A549 (cell line): Measurements from ENCODE around the gene PADI2. TPM values are rescaled to one million over a fixed set of nuclear protein-coding genes. Genes with fewer than 3 reads are reported as not detected.

Experiments
- ATAC-seq, 2 experiments: fragments of 200-7000 bp in 1 of 2; fragments of >200 bp in 1 of 2; cut with Nextera tagmentation in 1 of 2; cut with Tn5 transposase in 1 of 2; 3 replicates each; pipeline versions ENCODE4 v1.8.0 to v1.9.1; 2018 to 2020; ENCODE audit warnings: mild to moderate bottlenecking in 1 of 2, moderate library complexity in 1 of 2
- CTCF ChIA-PET: fragments of 300-600 bp; sonication (Branson Sonifier 250); formaldehyde crosslinking; extraction: SDS; loops from one replicate; lab custom pipeline; 2021; ENCODE audit warnings: antibody characterized with exemption, inconsistent platforms; lab: Yijun Ruan, JAX
- POLR2A ChIA-PET: fragments of 350-600 bp; formaldehyde crosslinking; extraction: SDS; loops from one replicate; lab custom pipeline; 2021; ENCODE audit warnings: antibody characterized with exemption, inconsistent platforms; lab: Yijun Ruan, JAX
- DNase-seq, 2 experiments: peaks; one replicate each; pipeline versions ENCODE4 v3.0.0 to v3.0.0-alpha.2; 2011 to 2016; ENCODE audit warnings: low read depth in 1 of 2, low spot score in 1 of 2
- FAIRE-seq: peaks from 2 replicates; lab custom pipeline; 2011; peaks lifted over from hg19 to GRCh38; lab: Jason Lieb, UNC
- H3K27ac ChIP-seq, 2 experiments: fragments of >200 bp; sonication (Bioruptor Twin); formaldehyde crosslinking; 3 replicates each; pipeline ENCODE4 v1.5.1; 2016 to 2017
- H3K4me1 ChIP-seq: fragments of >200 bp; sonication (Bioruptor Twin); formaldehyde crosslinking; 3 replicates; pipeline ENCODE4 v1.6.1; 2016
- H3K4me2 ChIP-seq: fragments of >200 bp; sonication (Bioruptor Twin); formaldehyde crosslinking; 3 replicates; pipeline ENCODE4 v1.6.1; 2016
- H3K4me3 ChIP-seq: fragments of >200 bp; sonication (Bioruptor Twin); formaldehyde crosslinking; 3 replicates; pipeline ENCODE4 v1.5.1; 2016
- H3K9me3 ChIP-seq: fragments of >200 bp; sonication (Bioruptor Twin); formaldehyde crosslinking; 3 replicates; pipeline ENCODE4 v1.6.1; 2016
- ATOH8 ChIP-seq: fragments of 250-450 bp; sonication (Bioruptor Pico); IDR thresholded peaks from 2 replicates; pipeline ENCODE4 v1.5.0; 2020; ENCODE audit warnings: low read depth, mild to moderate bottlenecking, moderate library complexity
- BCL3 ChIP-seq: fragments of >200 bp; sonication (Bioruptor Twin); formaldehyde crosslinking; IDR thresholded peaks from 3 replicates; pipeline ENCODE4 v1.6.1; 2016
- CTCF ChIP-seq: fragments of >200 bp; sonication (Bioruptor Twin); formaldehyde crosslinking; IDR thresholded peaks from 3 replicates; pipeline ENCODE4 v1.5.1; 2016
- EP300 ChIP-seq, 2 experiments: fragments of >200 bp; sonication (Bioruptor Twin); formaldehyde crosslinking; IDR thresholded peaks; 2 replicates in 1 of 2; 3 replicates in 1 of 2; pipeline ENCODE4 v1.6.1; 2016 to 2017
- ESRRA ChIP-seq: fragments of 150-350 bp; IDR thresholded peaks from 2 replicates; pipeline ENCODE4 v1.6.1; 2014; ENCODE audit warnings: mild to moderate bottlenecking, low read length, borderline replicate concordance
- FOSB ChIP-seq: fragments of 250-450 bp; sonication (Bioruptor Pico); IDR thresholded peaks from 2 replicates; pipeline ENCODE4 v1.5.0; 2020; ENCODE audit warnings: mild to moderate bottlenecking, moderate library complexity
- HDAC2 ChIP-seq: fragments of 200-600 bp; sonication (generic); IDR thresholded peaks from 2 replicates; pipeline ENCODE4 v1.6.1; 2016
- HEYL ChIP-seq: fragments of 250-450 bp; sonication (Bioruptor Pico); IDR thresholded peaks from 2 replicates; pipeline ENCODE4 v1.8.0; 2021; ENCODE audit warnings: mild to moderate bottlenecking, moderate library complexity
- JUN ChIP-seq, 2 experiments: fragments of >200 bp; sonication (Bioruptor Twin); formaldehyde crosslinking; IDR thresholded peaks; 2 replicates in 1 of 2; 3 replicates in 1 of 2; pipeline ENCODE4 v1.6.1; 2016 to 2017
- JUNB ChIP-seq: fragments of >200 bp; sonication (Bioruptor Twin); formaldehyde crosslinking; IDR thresholded peaks from 2 replicates; pipeline ENCODE4 v1.6.1; 2016
- KDM5A ChIP-seq: fragments of 200-600 bp; sonication (generic); IDR thresholded peaks from 2 replicates; pipeline ENCODE4 v1.6.1; 2016; ENCODE audit warnings: antibody characterized with exemption, mild to moderate bottlenecking
- MAFK ChIP-seq: fragments of 450-650 bp; IDR thresholded peaks from 2 replicates; pipeline ENCODE4 v1.6.1; 2014; ENCODE audit not compliant: partially characterized antibody
- MAZ ChIP-seq: fragments of 150-350 bp; IDR thresholded peaks from 2 replicates; pipeline ENCODE4 v1.6.1; 2014; ENCODE audit warnings: antibody characterized with exemption, low read depth, low read length, borderline replicate concordance
- PBX3 ChIP-seq: IDR thresholded peaks from 2 replicates; pipeline ENCODE4 v1.6.1; 2012
- RARB ChIP-seq: fragments of 250-450 bp; sonication (Bioruptor Pico); IDR thresholded peaks from 2 replicates; pipeline ENCODE4 v1.8.0; 2021; ENCODE audit warnings: mild to moderate bottlenecking, moderate library complexity
- REST ChIP-seq: fragments of 200-600 bp; sonication (generic); IDR thresholded peaks from 2 replicates; pipeline ENCODE4 v1.6.1; 2016; ENCODE audit warnings: antibody characterized with exemption, mild to moderate bottlenecking, moderate library complexity
- RFX5 ChIP-seq: fragments of 450-650 bp; IDR thresholded peaks from 2 replicates; pipeline ENCODE4 v1.7.1; 2014; ENCODE audit warnings: antibody characterized with exemption, mild to moderate bottlenecking, moderate library complexity
- SREBF2 ChIP-seq: fragments of 450-650 bp; IDR thresholded peaks from 2 replicates; pipeline ENCODE4 v1.6.1; 2014; ENCODE audit warnings: mild to moderate bottlenecking, moderate library complexity
- ZFP36 ChIP-seq: fragments of 450-650 bp; IDR thresholded peaks from 2 replicates; pipeline ENCODE4 v1.6.1; 2014; ENCODE audit warnings: borderline replicate concordance; ENCODE audit not compliant: partially characterized antibody
- ZSCAN20 ChIP-seq: fragments of 250-450 bp; sonication (Bioruptor Pico); IDR thresholded peaks from 2 replicates; pipeline ENCODE4 v1.8.0; 2022; ENCODE audit warnings: mild to moderate bottlenecking, moderate library complexity
- WGBS: methylation state at CpG from one replicate; pipeline ENCODE4 v1.1.6; 2017; ENCODE audit errors: missing lambda C conversion rate; 5-methylcytosine and 5-hydroxymethylcytosine counted together
- polyA plus RNA-seq, 4 experiments: library from polyadenylated mRNA; depleted of rRNA in 3 of 4; stranded (reverse); fragments of >200 nt; fragmentation: RNase III in 1 of 4; extraction: RNeasy Plus Mini Kit Qiagen cat#74134 plus additional on column Dnase treatment in 1 of 4; gene quantifications; 2 replicates in 3 of 4; 3 replicates in 1 of 4; pipeline ENCODE4 v1.2.3, GENCODE V29; 2011 to 2017
- TF ChIP-seq, protein P1 (sequence below): fragments of >200 bp; sonication (Bioruptor Twin); formaldehyde crosslinking; IDR thresholded peaks from 2 replicates; pipeline ENCODE4 v1.6.1; 2016

The PADI2 gene
- polyA plus RNA-seq, 2 of the 4 experiments (the other 2 are of a cell fraction): 1.1 to 1.3 TPM

GRCh38 chr1:17136936-17137335, 17.7 kb upstream of the PADI2 start:
- WGBS: 92% methylated on average over 8 of the region's 8 CpGs
- FAIRE-seq (no peak), ATAC-seq (no peak), DNase-seq (no peak)
- POLR2A ChIA-PET: interaction anchor here (0.6 kb wide), 1 partner anchor 100 kb away, joined by 3 read pairs; no protein-coding TSS in a partner anchor
- TF ChIP-seq PBX3: no peak
- TF ChIP-seq FOSB: no peak
- no peak for TF ChIP-seq JUN (IDR thresholded peaks at IDR 0.05)
- no peak for TF ChIP-seq BCL3
- no peak for TF ChIP-seq ZSCAN20 (CRISPR knock-in tag)
- TF ChIP-seq CTCF: no peak
- no peak for TF ChIP-seq ATOH8
- TF ChIP-seq KDM5A: no peak
- no peak for TF ChIP-seq MAFK
- TF ChIP-seq ZFP36: no peak
- no peak for TF ChIP-seq SREBF2
- TF ChIP-seq RARB (CRISPR knock-in tag): no peak
- Histone ChIP-seq H3K4me3 (no peak overlapping the region), H3K9me3 (no peaks in the 10 kb centered on the region), H3K4me2 (no peak overlapping the region), H3K4me1 (peaks cover 13% of the 10 kb centered on the region), H3K27ac (peak overlapping the region in 1 of 2 experiments; percentile 81; a peak in 2 of 6 replicates)
- CTCF ChIA-PET: interaction anchor here (1.2 to 5.6 kb wide), 4 partner anchors 11 to 199 kb away, joined by 3 to 33 read pairs (median 4); no protein-coding TSS in a partner anchor

- WGBS: 84% methylated on average over 13 of the region's 13 CpGs
- no peaks in the 10 kb centered on the region for H3K9me3 ChIP-seq
- ChIA-PET CTCF (interaction anchor here (1.1 to 5.6 kb wide), 5 partner anchors 10 to 199 kb away, joined by 3 to 33 read pairs (median 3); no protein-coding TSS in a partner anchor), POLR2A (no interaction called here)
- no peak for ATAC-seq
- peak overlapping the region in 1 of 2 experiments; percentile 81; a peak in 4 of 6 replicates for H3K27ac ChIP-seq
- no peak overlapping the region for H3K4me3 ChIP-seq
- no peak for DNase-seq
- no peak for TF ChIP-seq ESRRA
- H3K4me2 ChIP-seq: no peak overlapping the region
- FAIRE-seq: no peak
- peaks cover 13% of the 10 kb centered on the region for H3K4me1 ChIP-seq
These were observed 16.9 kb upstream of the PADI2 start for GRCh38 chr1:17136145-17136544.

GRCh38 chr1:17135530-17135929, 16.3 kb upstream of the PADI2 start:
- DNase-seq: peak in 1 of 2 experiments; percentile 60
- no peak overlapping the region for H3K4me3 ChIP-seq
- H3K4me2 ChIP-seq: peak overlapping the region; percentile 52
- H3K4me1 ChIP-seq: peaks cover 13% of the 10 kb centered on the region
- no peaks in the 10 kb centered on the region for H3K9me3 ChIP-seq
- POLR2A ChIA-PET: no interaction called here
- peak in 1 of 2 experiments; percentile 54; a peak in 2 of 6 replicates for ATAC-seq
- 16% methylated on average over 5 of the region's 5 CpGs for WGBS
- no peak for FAIRE-seq
- CTCF ChIA-PET: interaction anchor here (1.1 to 5.6 kb wide), 4 partner anchors 10 to 34 kb away, joined by 3 to 33 read pairs (median 3); no protein-coding TSS in a partner anchor
- peak overlapping the region; percentile 37 to 81; a peak in 5 of 6 replicates for H3K27ac ChIP-seq
- no peak for TF ChIP-seq JUNB
- no peak for TF ChIP-seq JUN (IDR thresholded peaks at IDR 0.05)
- TF ChIP-seq MAZ: no peak
- no peak for TF ChIP-seq PBX3
- TF ChIP-seq HDAC2: no peak
- TF ChIP-seq RFX5: no peak
- no peak; a peak in 1 of 5 replicates for TF ChIP-seq EP300 (IDR thresholded peaks at IDR 0.05)
- TF ChIP-seq KDM5A: no peak
- TF ChIP-seq REST: no peak
- TF ChIP-seq ESRRA: no peak
- TF ChIP-seq, protein P1, sequence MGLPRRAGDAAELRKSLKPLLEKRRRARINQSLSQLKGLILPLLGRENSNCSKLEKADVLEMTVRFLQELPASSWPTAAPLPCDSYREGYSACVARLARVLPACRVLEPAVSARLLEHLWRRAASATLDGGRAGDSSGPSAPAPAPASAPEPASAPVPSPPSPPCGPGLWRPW: no peak
- TF ChIP-seq HEYL (CRISPR knock-in tag): no peak
